GM12874 (cell line): ENCODE measurements around the gene CATSPERB.

Experiments used
- CTCF ChIP-seq: IDR thresholded peaks from 2 replicates; pipeline ENCODE4 v1.5.1; 2011; ENCODE audit warnings: low read depth, mild to moderate bottlenecking, control low read depth, low read length, moderate library complexity; ENCODE audit not compliant: insufficient read depth

Gene CATSPERB

GRCh38 chr14:91607322-91608047 is 124.4 kb downstream of the CATSPERB start:
- no peak for TF ChIP-seq CTCF

- TF ChIP-seq CTCF, result no peak
These were observed 125.0 kb downstream of the CATSPERB start for GRCh38 chr14:91606851-91607250.

- no peak for TF ChIP-seq CTCF
These were observed 131.9 kb downstream of the CATSPERB start for GRCh38 chr14:91599994-91600393.

- TF ChIP-seq CTCF, result no peak
These were observed 136.2 kb downstream of the CATSPERB start for GRCh38 chr14:91595736-91596135.

GRCh38 chr14:91586410-91586809 is 145.5 kb downstream of the CATSPERB start:
- TF ChIP-seq CTCF, result no peak

- no peak for TF ChIP-seq CTCF
These were observed 146.0 kb downstream of the CATSPERB start for GRCh38 chr14:91585856-91586255.

- TF ChIP-seq CTCF, result no peak
These were observed 149.1 kb downstream of the CATSPERB start for GRCh38 chr14:91582761-91583160.
